Measurements from ENCODE around the gene PAN2.
"Not testable (repeated sequence)": the region's sequence is repeated elsewhere in the genome, so short reads cannot be mapped to it uniquely, and the experiment has no call there.

PAN2 gene

DNA sequence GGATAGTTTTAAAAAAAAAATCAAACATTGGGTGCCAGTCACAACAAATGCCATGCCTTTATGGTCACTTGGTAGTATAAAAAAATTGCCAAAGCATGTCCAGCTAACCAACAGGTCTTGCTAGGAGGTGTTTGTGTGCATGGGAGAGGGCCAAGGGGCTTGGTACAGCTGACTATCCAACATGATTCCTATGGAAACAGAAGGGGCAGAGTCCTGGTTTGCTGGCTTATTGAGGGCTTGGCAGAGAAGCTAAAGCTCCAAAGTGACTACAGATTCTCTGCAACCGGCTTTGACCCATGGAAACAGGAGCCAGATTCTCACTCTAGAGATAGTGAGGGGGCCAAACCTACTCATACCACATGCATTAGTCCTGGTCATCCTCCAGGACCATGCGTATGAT, 61.3 kb downstream of the PAN2 start:
- not testable (repeated sequence) for DNase-seq (ENCODE audit: low read depth in 2 of 2)

DNA sequence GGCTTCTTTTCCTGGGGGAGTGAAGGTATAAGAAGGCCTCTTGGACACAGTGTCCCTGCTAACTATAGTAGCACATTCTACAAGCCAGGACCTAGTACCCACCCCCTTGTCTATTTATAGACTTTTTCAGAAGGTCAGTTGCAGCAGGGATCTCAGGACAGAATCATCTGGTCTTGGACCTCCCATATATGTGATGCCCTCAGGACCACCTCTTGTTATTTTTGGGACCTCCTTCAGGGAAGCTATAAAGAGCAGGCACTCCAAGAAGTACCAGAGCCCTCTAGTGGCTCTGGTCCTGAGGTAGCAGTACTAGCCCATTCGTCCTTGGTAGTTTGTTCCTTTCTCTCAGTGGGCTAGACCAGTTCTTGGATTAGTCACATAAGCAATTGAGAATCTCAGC, 62.8 kb downstream of the PAN2 start:
- DNase-seq (ENCODE audit: low read depth in 2 of 2) = no peak

DNA sequence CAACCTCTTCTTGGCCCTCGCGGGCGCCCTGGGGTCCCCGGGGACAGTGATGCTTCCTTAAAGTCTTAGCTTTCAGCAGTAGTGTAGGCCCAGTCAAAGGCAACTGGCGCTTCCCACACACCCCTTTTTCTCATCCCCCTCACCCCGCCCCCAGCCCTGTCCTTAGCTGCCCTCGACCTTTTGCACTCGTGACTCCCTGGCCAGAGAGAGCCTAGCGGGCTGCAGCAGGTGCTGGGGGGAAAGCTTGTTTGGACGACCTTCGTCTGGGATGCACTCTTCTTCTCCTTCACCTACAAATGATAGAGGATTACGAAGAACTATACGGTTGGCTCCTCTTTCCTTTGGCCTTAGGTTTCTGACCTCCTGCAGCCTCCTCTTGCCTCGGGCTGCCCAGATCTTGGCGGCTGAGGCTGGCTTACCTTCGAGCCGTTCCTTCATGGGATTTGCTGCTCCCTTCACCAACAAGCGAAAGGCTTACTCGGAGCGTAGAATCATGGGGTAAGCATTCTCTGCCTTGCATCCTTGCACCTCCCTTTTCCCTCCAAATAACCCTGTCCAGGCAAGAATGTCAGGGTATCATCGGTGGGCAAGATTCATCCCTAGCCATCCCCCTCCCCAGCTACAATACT, 66.2 kb downstream of the PAN2 start:
- no peak for DNase-seq (ENCODE audit: low read depth in 2 of 2)

DNA sequence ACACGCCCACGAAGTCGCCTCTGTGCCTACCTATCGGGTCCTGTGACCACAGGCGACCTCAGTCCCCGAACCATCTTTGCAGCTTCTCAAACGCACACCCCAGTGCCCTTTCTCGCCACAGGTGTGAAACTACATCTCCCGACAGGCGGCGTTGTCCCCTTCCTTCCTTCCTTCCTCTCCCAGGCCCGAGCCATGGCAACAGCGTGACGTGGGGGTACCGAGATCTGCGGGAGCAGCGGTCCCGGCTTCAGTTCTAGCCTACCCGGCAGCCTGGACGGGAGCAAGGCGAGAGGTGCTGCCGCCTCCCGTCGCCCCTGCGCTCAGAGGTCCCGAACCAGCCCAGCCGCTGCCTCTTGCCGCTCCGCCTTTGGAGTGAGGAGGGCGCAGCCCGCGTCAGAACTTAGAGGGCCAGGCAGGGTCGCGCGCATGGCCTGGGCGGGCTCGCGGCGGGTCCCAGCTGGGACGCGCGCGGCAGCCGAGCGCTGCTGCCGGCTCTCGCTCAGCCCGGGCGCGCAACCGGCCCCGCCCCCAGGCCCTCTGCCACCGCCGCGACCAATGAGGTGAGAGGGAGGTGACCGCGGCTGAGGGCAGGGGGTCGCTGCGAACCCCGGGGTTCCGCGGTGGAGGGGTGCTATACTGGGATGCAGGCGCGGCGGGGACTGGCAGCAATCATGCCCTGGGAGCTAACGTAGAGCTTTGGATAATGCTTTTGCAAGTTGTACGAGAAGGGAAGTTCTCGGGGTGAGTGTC, 66.9 kb downstream of the PAN2 start, which contains the start of gene COQ10A:
COQ10A (plus strand) TSS at position 250 of the 750 bp plus-strand sequence; CDS start at position 427, 177 bp downstream.
- peak; percentile 71 to 77 for DNase-seq (ENCODE audit: low read depth in 2 of 2)

Measured in stimulated activated CD4-positive, alpha-beta T cell treated with anti-CD3 and anti-CD28 coated beads, Interleukin-1b, Interleukin-23, amount 100 ng/mL, for 4 hours (primary cell).